GM12878 (cell line): Measurements from ENCODE around the gene JDP2. TPM values are rescaled to one million over a fixed set of nuclear protein-coding genes. Genes with fewer than 3 reads are reported as not detected.
"Not testable (repeated sequence)": the region's sequence is repeated elsewhere in the genome, so short reads cannot be mapped to it uniquely, and the experiment has no call there.

Experiments
- ATAC-seq: fragments of 200-7000 bp; cut with Tn5 transposase; 3 replicates; pipeline ENCODE4 v1.9.1; 2020; ENCODE audit warnings: mild to moderate bottlenecking, moderate library complexity
- BruUV-seq: library from RNA; stranded (reverse); fragments of 400-500 nt; replicated peaks from 2 replicates; lab custom pipeline; 2021; lab: Mats Ljungman, UMichigan
- CTCF ChIA-PET: fragments of 300-600 bp; sonication (Branson Sonifier 250); formaldehyde crosslinking; extraction: SDS; loops from one replicate; lab custom pipeline; 2021; ENCODE audit warnings: inconsistent platforms; lab: Yijun Ruan, JAX
- POLR2A ChIA-PET: fragments of 350-600 bp; formaldehyde crosslinking; extraction: SDS; loops from one replicate; lab custom pipeline; 2021; ENCODE audit warnings: inconsistent platforms; lab: Charles Lee
- RAD21 ChIA-PET: fragments of 300-600 bp; sonication (Branson Sonifier 250); formaldehyde crosslinking; loops from one replicate; lab custom pipeline; 2023; ENCODE audit warnings: antibody characterized with exemption; ENCODE audit not compliant: unreplicated experiment; lab: Charles Lee
- SMC1A ChIA-PET: fragments of 300-600 bp; sonication (Branson Sonifier 250); formaldehyde crosslinking; loops from one replicate; lab custom pipeline; 2023; ENCODE audit not compliant: unreplicated experiment, uncharacterized antibody; lab: Charles Lee
- DNase-seq: peaks from one replicate; pipeline ENCODE4 v3.0.0-alpha.2; 2011; ENCODE audit warnings: low read depth, low spot score
- FAIRE-seq: peaks from 3 replicates; lab custom pipeline; 2011; peaks lifted over from hg19 to GRCh38; lab: Jason Lieb, UNC
- H2AFZ ChIP-seq: 2 replicates; pipeline ENCODE4 v1.6.0; 2011; ENCODE audit warnings: low read depth, low read length, control low read depth; ENCODE audit not compliant: control insufficient read depth
- H3K27ac ChIP-seq: 2 replicates; pipeline ENCODE4 v1.5.1; 2011; ENCODE audit warnings: control low read depth; ENCODE audit not compliant: control insufficient read depth, insufficient read depth
- H3K27me3 ChIP-seq, 2 experiments: replicated peaks in 1 of 2; 2 replicates each; pipeline versions ENCODE4 v1.6.0 to v1.6.1; 2011; ENCODE audit warnings: low read length in 1 of 2; ENCODE audit not compliant: control insufficient read depth in 2 of 2, insufficient read depth in 2 of 2
- H3K36me3 ChIP-seq, 2 experiments: 2 replicates each; pipeline ENCODE4 v1.5.1; 2011; ENCODE audit warnings: low read length in 1 of 2; ENCODE audit not compliant: control insufficient read depth in 2 of 2, insufficient read depth in 2 of 2
- H3K4me1 ChIP-seq: 2 replicates; pipeline ENCODE4 v1.6.1; 2011; ENCODE audit warnings: mild to moderate bottlenecking, low read length, moderate library complexity, mixed read lengths; ENCODE audit not compliant: control insufficient read depth, insufficient read depth
- H3K4me2 ChIP-seq: 2 replicates; pipeline ENCODE4 v1.6.0; 2011; ENCODE audit warnings: control low read depth; ENCODE audit not compliant: control insufficient read depth, insufficient read depth
- H3K4me3 ChIP-seq: fragments of 200-600 bp; sonication (generic); 2 replicates; pipeline ENCODE4 v1.5.1; 2016
- H3K79me2 ChIP-seq: 2 replicates; pipeline ENCODE4 v1.6.0; 2011; ENCODE audit warnings: low read length; ENCODE audit not compliant: control insufficient read depth, insufficient read depth
- H3K9ac ChIP-seq: 2 replicates; pipeline ENCODE4 v1.8.0; 2011; ENCODE audit warnings: low read length, control low read depth, mixed read lengths; ENCODE audit not compliant: control insufficient read depth, insufficient read depth
- H3K9me3 ChIP-seq: replicated peaks from 3 replicates; pipeline ENCODE4 v1.5.1; 2011; ENCODE audit warnings: mild to moderate bottlenecking, low read length; ENCODE audit not compliant: control insufficient read depth, insufficient read depth
- H4K20me1 ChIP-seq: 2 replicates; pipeline ENCODE4 v1.6.0; 2011; ENCODE audit not compliant: control insufficient read depth, insufficient read depth
- SREBF1 ChIP-seq: IDR thresholded peaks from 2 replicates; pipeline ENCODE4 v1.6.1; 2012; ENCODE audit warnings: mild to moderate bottlenecking, low read length
- WGBS: methylation state at CpG from one replicate; pipeline ENCODE4 v1.1.6; 2016; ENCODE audit warnings: low lambda C conversion rate; ENCODE audit not compliant: insufficient replicate concordance, insufficient coverage; ENCODE audit errors: missing lambda C conversion rate; 5-methylcytosine and 5-hydroxymethylcytosine counted together
- in situ Hi-C: fragments of 300-500 bp; cut with MboI; formaldehyde crosslinking; loops from 9 replicates; pipeline ENCODE4 v1.14.3; 2018; ENCODE audit warnings: mixed read lengths
- intact Hi-C: fragments of 100-400 bp; cut with micrococcal nuclease; formaldehyde crosslinking; loops from one replicate; pipeline ENCODE4 v1.14.2; 2022; ENCODE audit not compliant: unreplicated experiment
- polyA plus RNA-seq, 11 experiments: library from polyadenylated mRNA; depleted of rRNA in 4 of 11; unstranded in 6 of 11; stranded (reverse) in 5 of 11; fragments of >200 nt; fragmentation: Nextera tagmentation in 4 of 11; fragmentation: Illumina TruSeq in 1 of 11; extraction: Ambion mirVana in 4 of 11; extraction: Trizol in 1 of 11; gene quantifications; 1 replicate in 1 of 11; 2 replicates in 10 of 11; pipeline versions ENCODE4 v1.2.1 to v1.2.3, GENCODE V29; 2011 to 2016; ENCODE audit warnings: inconsistent platforms in 2 of 11, missing spikeins in 2 of 11, low read depth in 1 of 11
- total RNA-seq, 4 experiments: library from RNA; depleted of rRNA in 3 of 4; stranded (reverse); fragments of >200 nt in 3 of 4; fragmentation: Illumina TruSeq in 1 of 4; extraction: Trizol in 1 of 4; gene quantifications; 2 replicates each; pipeline versions ENCODE4 v1.2.1 to v1.2.3, GENCODE V29; 2013 to 2021

JDP2 gene
- total and polyA plus RNA-seq, 10 of the 15 experiments (the other 5 are each of a cell fraction or from before 2014, with no cell fraction given) = 0.71 to 21.3 (median 11.2) TPM

- in situ Hi-C loops = no loop called here
- Histone ChIP-seq H3K4me3 (no peak overlapping the region), H3K36me3 (no peaks in the 10 kb centered on the region), H3K9me3 (no peaks in the 10 kb centered on the region; the same call in 2 of the 3 replicates), H4K20me1 (no peaks in the 10 kb centered on the region), H2AFZ (no peak overlapping the region), H3K79me2 (no peaks in the 10 kb centered on the region), H3K4me1 (no peaks in the 10 kb centered on the region), H3K27me3 (no peaks in the 10 kb centered on the region), H3K4me2 (no peak overlapping the region), H3K27ac (no peak overlapping the region), H3K9ac (no peak overlapping the region)
- ChIA-PET CTCF (interaction anchor here (0.9 to 2.0 kb wide), 3 partner anchors 11 to 180 kb away, joined by 3 to 6 read pairs (median 5); no protein-coding TSS in a partner anchor), SMC1A (interaction anchor here (0.6 to 1.2 kb wide), 4 partner anchors 11 to 189 kb away, joined by 3 to 4 read pairs (median 4); no protein-coding TSS in a partner anchor), POLR2A (no interaction called here), RAD21 (interaction anchor here (1.2 kb wide), 1 partner anchor 60 kb away, joined by 3 read pairs; no protein-coding TSS in a partner anchor)
- no peak for FAIRE-seq
- no TSS peak for BruUV-seq
- no peak for DNase-seq
- intact Hi-C loops = no loop called here
- TF ChIP-seq SREBF1 = no peak
- ATAC-seq = no peak
Observed at GRCh38 chr14:75381642-75382041, 46.2 kb upstream of the JDP2 start.

DNA sequence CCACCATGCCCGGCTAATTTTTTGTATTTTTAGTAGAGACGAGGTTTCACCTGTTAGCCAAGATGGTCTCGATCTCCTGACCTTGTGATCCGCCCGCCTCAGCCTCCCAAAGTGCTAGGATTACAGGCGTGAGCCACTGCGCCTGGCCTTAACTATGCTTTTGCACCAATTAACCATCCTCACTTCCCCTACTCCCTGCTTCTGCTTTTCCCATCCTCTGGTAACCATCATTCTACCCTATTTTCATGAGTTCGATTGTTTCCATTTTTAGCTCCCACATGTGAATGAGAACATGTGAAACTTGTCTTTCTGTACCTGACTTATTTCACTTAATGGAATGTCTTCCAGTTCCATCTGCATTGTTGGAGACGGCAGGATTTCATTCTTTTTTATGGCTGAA, 44.6 kb upstream of the JDP2 start:
- ATAC-seq, DNase-seq, H3K27ac ChIP-seq, CTCF ChIA-PET, intact Hi-C loops, H3K79me2 ChIP-seq, H2AFZ ChIP-seq, H4K20me1 ChIP-seq, H3K9ac ChIP-seq, FAIRE-seq, H3K4me3 ChIP-seq, H3K9me3 ChIP-seq, H3K4me1 ChIP-seq, H3K27me3 ChIP-seq, BruUV-seq, H3K36me3 ChIP-seq, in situ Hi-C loops: not testable (repeated sequence)
- ChIA-PET POLR2A (interaction anchor here (0.9 kb wide), 1 partner anchor 105 kb away, joined by 3 read pairs; no protein-coding TSS in a partner anchor), RAD21 (interaction anchor here (1.3 kb wide), 1 partner anchor 18 kb away, joined by 3 read pairs; no protein-coding TSS in a partner anchor), SMC1A (interaction anchor here (1.0 to 2.0 kb wide), 3 partner anchors 27 to 74 kb away, joined by 3 to 4 read pairs (median 4); no protein-coding TSS in a partner anchor)
- WGBS = 98% methylated on average over 9 of the region's 9 CpGs
- 0 out of 2 replicates have a peak overlapping the region, but pooled peaks have one; percentile 17 for H3K4me2 ChIP-seq
